K562 (cell line): ENCODE measurements around the gene SAMD4A. TPM values are rescaled to one million over a fixed set of nuclear protein-coding genes. Genes with fewer than 3 reads are reported as not detected.

ENCODE experiments used
- ATAC-seq: fragments of 200-7000 bp; cut with Tn5 transposase; 3 replicates; pipeline ENCODE4 v1.9.1; 2020; ENCODE audit warnings: moderate library complexity
- BruUV-seq: library from RNA; stranded (reverse); fragments of 400-500 nt; replicated peaks from 2 replicates; lab custom pipeline; 2021; lab: Mats Ljungman, UMichigan
- CTCF ChIA-PET: fragments of 300-600 bp; formaldehyde crosslinking; extraction: SDS; loops from one replicate; lab custom pipeline; 2021; ENCODE audit warnings: low intra/inter-chr PET ratio; lab: Yijun Ruan, JAX
- POLR2A ChIA-PET: fragments of 300-600, 350-650 bp; sonication (Branson Sonifier 250); formaldehyde crosslinking; extraction: SDS; loops from one replicate; lab custom pipeline; 2021; ENCODE audit warnings: antibody characterized with exemption, inconsistent platforms; lab: Yijun Ruan, JAX
- DNase-seq, 4 experiments: peaks; one replicate each; pipeline versions ENCODE4 v3.0.0 to v3.0.0-alpha.2; 2011 to 2018; ENCODE audit warnings: low spot score in 3 of 4, mixed read lengths in 3 of 4; ENCODE audit errors: extremely low read depth in 1 of 4
- FAIRE-seq: peaks from 2 replicates; lab custom pipeline; 2011; peaks lifted over from hg19 to GRCh38; lab: Jason Lieb, UNC
- H2AFZ ChIP-seq: 2 replicates; pipeline ENCODE4 v1.6.0; 2011; ENCODE audit warnings: low read depth, low read length, control low read depth, inconsistent platforms
- H3K27ac ChIP-seq: fragments of 200-600 bp; 3 replicates; pipeline ENCODE4 v1.8.0; 2011; ENCODE audit warnings: low read depth, mild to moderate bottlenecking, control low read depth, inconsistent platforms, low read length, moderate library complexity, mixed read lengths; ENCODE audit errors: extremely low read depth
- H3K27me3 ChIP-seq, 2 experiments: fragments of 300-600 bp in 1 of 2; 2 replicates in 1 of 2; 3 replicates in 1 of 2; pipeline versions ENCODE4 v1.6.0 to v1.8.0; 2011; ENCODE audit warnings: inconsistent platforms in 2 of 2, low read length in 2 of 2, mild to moderate bottlenecking in 1 of 2, mixed read lengths in 1 of 2, moderate library complexity in 1 of 2; ENCODE audit not compliant: control insufficient read depth in 2 of 2, insufficient read depth in 2 of 2
- H3K36me3 ChIP-seq: fragments of 300-600 bp; 3 replicates; pipeline ENCODE4 v1.8.0; 2011; ENCODE audit warnings: mild to moderate bottlenecking, low read length, inconsistent platforms; ENCODE audit not compliant: control insufficient read depth, insufficient read depth
- H3K4me1 ChIP-seq, 2 experiments: fragments of 200-600 bp in 1 of 2; replicated peaks in 1 of 2; 2 replicates in 1 of 2; 3 replicates in 1 of 2; pipeline versions ENCODE4 v1.5.1 to v1.8.0; 2011; ENCODE audit warnings: inconsistent platforms in 2 of 2, low read length in 2 of 2, mild to moderate bottlenecking in 1 of 2, mixed read lengths in 1 of 2, moderate library complexity in 1 of 2; ENCODE audit not compliant: control insufficient read depth in 2 of 2, insufficient read depth in 2 of 2
- H3K4me2 ChIP-seq: 2 replicates; pipeline ENCODE4 v1.6.1; 2011; ENCODE audit warnings: low read length, control low read depth, inconsistent platforms, mixed read lengths; ENCODE audit not compliant: insufficient read depth
- H3K4me3 ChIP-seq: fragments of 200-600 bp; sonication (generic), shearing (Covaris generic); 2 replicates; pipeline ENCODE4 v1.5.1; 2016; ENCODE audit warnings: control low read depth, inconsistent platforms
- H3K79me2 ChIP-seq: fragments of 200-600 bp; 3 replicates; pipeline ENCODE4 v1.8.0; 2011; ENCODE audit warnings: low read length, inconsistent platforms; ENCODE audit not compliant: control insufficient read depth, insufficient read depth
- H3K9ac ChIP-seq, 2 experiments: 2 replicates each; pipeline versions ENCODE4 v1.6.0 to v1.6.1; 2011; ENCODE audit warnings: low read depth in 2 of 2, low read length in 2 of 2, control low read depth in 1 of 2, inconsistent platforms in 1 of 2, mild to moderate bottlenecking in 1 of 2, mixed read lengths in 1 of 2; ENCODE audit not compliant: insufficient read depth in 1 of 2
- H3K9me1 ChIP-seq: one replicate; pipeline ENCODE4 v1.6.0; 2011; ENCODE audit warnings: inconsistent platforms, mild to moderate bottlenecking, low read length, moderate library complexity; ENCODE audit not compliant: control insufficient read depth, insufficient read depth
- H3K9me3 ChIP-seq: replicated peaks from 2 replicates; pipeline ENCODE4 v1.5.1; 2011; ENCODE audit warnings: low read depth, low read length, inconsistent platforms; ENCODE audit not compliant: control insufficient read depth, insufficient read depth
- H4K20me1 ChIP-seq: replicated peaks from 2 replicates; pipeline ENCODE4 v1.6.1; 2011; ENCODE audit warnings: low read length, inconsistent platforms, mixed read lengths; ENCODE audit not compliant: control insufficient read depth, insufficient read depth
- BCL6 ChIP-seq: fragments of 250-450 bp; sonication (Bioruptor Pico); IDR thresholded peaks from 2 replicates; pipeline ENCODE4 v1.4.0; 2020
- CREBBP ChIP-seq: IDR thresholded peaks from one replicate; pipeline ENCODE4 v1.6.1; 2012; ENCODE audit warnings: low read depth, mild to moderate bottlenecking, control low read depth, inconsistent platforms, low read length
- CTBP1 ChIP-seq: fragments of 450-650 bp; IDR thresholded peaks from 2 replicates; pipeline ENCODE4 v1.6.1; 2016; ENCODE audit warnings: borderline replicate concordance
- DMBX1 ChIP-seq: fragments of 250-450 bp; sonication (Bioruptor Pico); IDR thresholded peaks from 2 replicates; pipeline ENCODE4 v1.8.0; 2022; ENCODE audit warnings: inconsistent platforms, mild to moderate bottlenecking, moderate library complexity, borderline replicate concordance
- GABPA ChIP-seq: fragments of 200-800 bp; sonication (Bioruptor generic); conservative IDR thresholded peaks from 2 replicates; pipeline ENCODE4 v1.6.1; 2016; ENCODE audit warnings: low read depth, missing genetic modification characterization, missing compliant biosample characterization
- MEIS2 ChIP-seq: fragments of 450-650 bp; IDR thresholded peaks from 2 replicates; pipeline ENCODE4 v1.6.1; 2014; ENCODE audit warnings: mild to moderate bottlenecking; ENCODE audit not compliant: partially characterized antibody
- MXD1 ChIP-seq: fragments of 250-450 bp; sonication (Bioruptor Pico); IDR thresholded peaks from 2 replicates; pipeline ENCODE4 v1.8.0; 2021; ENCODE audit warnings: borderline replicate concordance, mild to moderate bottlenecking, moderate library complexity; ENCODE audit not compliant: poor library complexity, severe bottlenecking
- NBN ChIP-seq: fragments of 450-650 bp; IDR thresholded peaks from 2 replicates; pipeline ENCODE4 v1.6.1; 2016; ENCODE audit warnings: low read depth, mild to moderate bottlenecking
- NUFIP1 ChIP-seq: fragments of 450-650 bp; IDR thresholded peaks from 2 replicates; pipeline ENCODE4 v1.6.1; 2018; ENCODE audit not compliant: partially characterized antibody
- POLR2AphosphoS2 ChIP-seq: IDR thresholded peaks from 2 replicates; pipeline ENCODE4 v1.6.1; 2012; ENCODE audit warnings: low read length, improper control_type of control experiment
- POLR2H ChIP-seq: IDR thresholded peaks from 2 replicates; pipeline ENCODE4 v1.6.1; 2016; ENCODE audit warnings: missing genetic modification characterization, low read depth, mild to moderate bottlenecking, control low read depth, missing compliant biosample characterization, moderate library complexity
- SMAD4 ChIP-seq: fragments of 250-450 bp; sonication (Bioruptor Pico); conservative IDR thresholded peaks from 2 replicates; pipeline ENCODE4 v1.8.0; 2021; ENCODE audit warnings: inconsistent platforms, mild to moderate bottlenecking, moderate library complexity
- SUPT5H ChIP-seq: fragments of 450-650 bp; IDR thresholded peaks from 2 replicates; pipeline ENCODE4 v1.6.1; 2016
- USF1 ChIP-seq: sonication (generic); formaldehyde crosslinking; IDR thresholded peaks from 2 replicates; pipeline ENCODE4 v1.9.0; 2022; ENCODE audit warnings: mild to moderate bottlenecking, missing genetic modification reagents
- XRCC4 ChIP-seq: IDR thresholded peaks from one replicate; pipeline ENCODE4 v1.6.1; 2011; ENCODE audit not compliant: insufficient read depth, insufficient read length; ENCODE audit errors: extremely low read depth
- ZNF316 ChIP-seq: fragments of 450-650 bp; IDR thresholded peaks from 2 replicates; pipeline ENCODE4 v1.6.1; 2016
- WGBS: fragments of 100-300 bp; shearing (Covaris generic); methylation state at CpG from one replicate; pipeline ENCODE4 v1.1.6; 2016; ENCODE audit warnings: low coverage, mixed read lengths; ENCODE audit not compliant: insufficient coverage; ENCODE audit errors: missing lambda C conversion rate; 5-methylcytosine and 5-hydroxymethylcytosine counted together
- in situ Hi-C: fragments of 300-500 bp; cut with MboI; formaldehyde crosslinking; loops from 4 replicates; pipeline ENCODE4 v1.15.0; 2018; ENCODE audit warnings: inconsistent platforms, mixed read lengths
- intact Hi-C: fragments of 100-400 bp; cut with micrococcal nuclease; formaldehyde crosslinking; loops from 2 replicates; pipeline ENCODE4 v1.14.2; 2022
- polyA plus RNA-seq, 8 experiments: library from polyadenylated mRNA; depleted of rRNA in 4 of 8; stranded (reverse) in 5 of 8; unstranded in 3 of 8; fragments of >200 nt; fragmentation: Nextera tagmentation in 2 of 8; fragmentation: Illumina TruSeq in 1 of 8; extraction: Ambion mirVana in 2 of 8; extraction: Trizol in 1 of 8; gene quantifications; 2 replicates each; pipeline versions ENCODE4 v1.2.1 to v1.2.3, GENCODE V29; 2011 to 2014; ENCODE audit warnings: inconsistent platforms in 1 of 8, missing spikeins in 1 of 8
- total RNA-seq, 7 experiments: library from RNA; depleted of rRNA in 6 of 7; stranded (reverse); fragments of >200 nt in 6 of 7; fragmentation: Illumina TruSeq in 2 of 7; extraction: Trizol in 2 of 7; gene quantifications; 2 replicates each; pipeline versions ENCODE4 v1.2.1 to v1.2.3, GENCODE V29; 2011 to 2021; ENCODE audit warnings: low replicate concordance in 1 of 7
- TF ChIP-seq, protein P1 (sequence below): sonication (generic); formaldehyde crosslinking; IDR thresholded peaks from 2 replicates; pipeline ENCODE4 v1.8.1; 2023; ENCODE audit warnings: mild to moderate bottlenecking, missing genetic modification reagents

Gene SAMD4A
- total and polyA plus RNA-seq, 9 of the 15 experiments (the other 6 are each of a cell fraction or from before 2014, with no cell fraction given): 0.66 to 6.8 (median 3.3) TPM

DNA sequence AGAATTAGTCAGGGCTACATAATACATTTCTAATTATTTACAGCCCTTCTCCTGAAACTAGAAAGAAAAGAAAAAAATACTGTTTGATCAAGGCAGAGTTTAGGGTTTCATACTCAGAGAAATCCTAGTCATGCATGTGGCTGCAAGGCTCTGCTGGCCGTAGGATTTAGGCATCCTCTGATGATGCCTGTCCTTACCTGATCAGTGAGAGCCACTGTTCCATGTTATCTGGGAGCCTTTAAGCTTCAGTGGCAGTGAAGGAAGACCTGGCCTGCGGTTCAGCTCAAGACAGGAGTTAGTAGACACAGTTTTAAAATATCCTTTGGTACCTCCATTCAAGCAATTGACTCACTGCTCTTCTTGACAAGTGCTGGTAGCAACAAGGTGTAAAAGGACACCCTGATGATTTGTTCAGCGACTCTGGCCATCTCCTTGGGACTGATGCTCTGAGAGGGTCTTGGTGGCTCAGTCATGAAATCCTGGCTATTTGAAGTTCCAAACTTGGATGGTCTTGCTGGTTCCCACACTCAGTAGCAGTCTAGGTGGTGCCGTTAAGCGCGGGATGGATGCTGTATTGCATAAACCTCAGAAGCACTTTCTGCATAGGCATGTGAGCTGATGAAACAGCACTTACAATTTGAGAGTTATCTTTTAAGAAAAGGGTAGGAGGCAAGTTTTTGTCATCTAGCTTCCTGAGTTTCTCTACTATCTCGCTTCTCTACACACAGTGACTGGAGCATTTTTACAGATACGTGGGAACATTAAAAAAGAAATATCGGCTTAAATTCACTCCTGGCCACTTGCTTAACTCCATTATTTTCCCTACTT is 162.0 kb downstream of the SAMD4A start (continued):
- TF ChIP-seq POLR2H (tag): peak; percentile 39; the same call in 1 of the 2 replicates
- TF ChIP-seq CTBP1: peak; percentile 72; the same call in 1 of the 2 replicates
- TF ChIP-seq CREBBP: no peak
- peak; percentile 37; the same call in 1 of the 2 replicates for TF ChIP-seq DMBX1 (CRISPR knock-in tag)
- TF ChIP-seq MXD1: no peak
- TF ChIP-seq, all 486 proteins: peak for 45

- peak; percentile 26 for ATAC-seq
- POLR2A ChIA-PET: interaction anchor here (1.0 to 1.4 kb wide), 2 partner anchors 10 to 27 kb away, joined by 3 read pairs; no protein-coding TSS in a partner anchor
- no peak for TF ChIP-seq ZNF316
- TF ChIP-seq XRCC4: no peak
- no peak for TF ChIP-seq POLR2AphosphoS2
- no peak for TF ChIP-seq USF1 (CRISPR knock-in tag)
- peak; percentile 66 for TF ChIP-seq NBN
- TF ChIP-seq, protein P1, sequence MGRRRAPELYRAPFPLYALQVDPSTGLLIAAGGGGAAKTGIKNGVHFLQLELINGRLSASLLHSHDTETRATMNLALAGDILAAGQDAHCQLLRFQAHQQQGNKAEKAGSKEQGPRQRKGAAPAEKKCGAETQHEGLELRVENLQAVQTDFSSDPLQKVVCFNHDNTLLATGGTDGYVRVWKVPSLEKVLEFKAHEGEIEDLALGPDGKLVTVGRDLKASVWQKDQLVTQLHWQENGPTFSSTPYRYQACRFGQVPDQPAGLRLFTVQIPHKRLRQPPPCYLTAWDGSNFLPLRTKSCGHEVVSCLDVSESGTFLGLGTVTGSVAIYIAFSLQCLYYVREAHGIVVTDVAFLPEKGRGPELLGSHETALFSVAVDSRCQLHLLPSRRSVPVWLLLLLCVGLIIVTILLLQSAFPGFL (CRISPR knock-in tag): no peak
- TF ChIP-seq MEIS2: peak; percentile 40
- 0 out of 2 replicates have a peak, but pooled peaks have one; percentile 17 for TF ChIP-seq SUPT5H
- no peak for TF ChIP-seq SMAD4 (CRISPR knock-in tag)
- no peak for TF ChIP-seq GABPA (tag)
- TF ChIP-seq NUFIP1: peak; percentile 7
- no peak for TF ChIP-seq BCL6 (CRISPR knock-in tag)
Observed at GRCh38 chr14:54730156-54730961, 163.4 kb downstream of the SAMD4A start.

More at GRCh38 chr14:54730156-54730961, 163.4 kb downstream of the SAMD4A start:
- in situ Hi-C loops (no loop called here), intact Hi-C loops (no loop called here)
- no peaks in the 10 kb centered on the region for H4K20me1 ChIP-seq
- WGBS: 0% methylated on average over 6 of the region's 6 CpGs
- BruUV-seq: no TSS peak
- H3K9ac ChIP-seq: peak overlapping the region in 1 of 2 experiments; percentile 89; a peak in 2 of 4 replicates
- no peaks in the 10 kb centered on the region for H3K27me3 ChIP-seq
- H2AFZ ChIP-seq: peak overlapping the region; percentile 83
- H3K36me3 ChIP-seq: no peaks in the 10 kb centered on the region; the same call in 2 of the 3 replicates
- peak; percentile 44 for FAIRE-seq
- peak overlapping the region; percentile 89 for H3K27ac ChIP-seq
- peak overlapping the region; percentile 92 for H3K4me2 ChIP-seq
- H3K9me1 ChIP-seq: no peaks in the 10 kb centered on the region
- H3K4me3 ChIP-seq: peak overlapping the region; percentile 24
- H3K79me2 ChIP-seq: peaks cover 60% of the 10 kb centered on the region
- CTCF ChIA-PET: no interaction called here
- no peaks in the 10 kb centered on the region for H3K9me3 ChIP-seq
- peak in 1 of 4 experiments; percentile 64 for DNase-seq
- H3K4me1 ChIP-seq: peaks cover 0 to 29% of the 10 kb centered on the region in 2 experiments; a peak in 4 of 5 replicates
